Measurements from ENCODE around the gene GALNT14.

The GALNT14 gene

GRCh38 chr2:31086590-31086989 lies 51.6 kb downstream of the GALNT14 start:
- no peak for DNase-seq

- no peak for DNase-seq
Observed at GRCh38 chr2:31083234-31083993, 54.8 kb downstream of the GALNT14 start.

GRCh38 chr2:31082002-31082401 lies 56.2 kb downstream of the GALNT14 start:
- DNase-seq: no peak

GRCh38 chr2:31081492-31081891 lies 56.7 kb downstream of the GALNT14 start:
- DNase-seq: no peak

- no peak for DNase-seq
Observed at GRCh38 chr2:31080361-31080760, 57.9 kb downstream of the GALNT14 start.

GRCh38 chr2:31079665-31080064 lies 58.6 kb downstream of the GALNT14 start:
- DNase-seq: no peak

GRCh38 chr2:31078579-31079105 lies 59.6 kb downstream of the GALNT14 start:
- DNase-seq: no peak

GRCh38 chr2:31078011-31078410 lies 60.2 kb downstream of the GALNT14 start:
- no peak for DNase-seq

GRCh38 chr2:31075941-31076590 lies 62.2 kb downstream of the GALNT14 start:
- no peak for DNase-seq

- no peak for DNase-seq
Observed at GRCh38 chr2:31075431-31075830, 62.8 kb downstream of the GALNT14 start.

- no peak for DNase-seq
Observed at GRCh38 chr2:31071741-31072140, 66.5 kb downstream of the GALNT14 start.

GRCh38 chr2:31070339-31071125 lies 67.7 kb downstream of the GALNT14 start:
- no peak for DNase-seq

GRCh38 chr2:31069643-31070325 lies 68.5 kb downstream of the GALNT14 start:
- no peak for DNase-seq

GRCh38 chr2:31067259-31067658 lies 71.0 kb downstream of the GALNT14 start:
- DNase-seq: no peak

GRCh38 chr2:31066551-31066950 lies 71.7 kb downstream of the GALNT14 start:
- no peak for DNase-seq

GRCh38 chr2:31066086-31066485 lies 72.2 kb downstream of the GALNT14 start:
- no peak for DNase-seq

GRCh38 chr2:31065356-31065755 lies 72.9 kb downstream of the GALNT14 start:
- DNase-seq: no peak

- DNase-seq: no peak
Observed at GRCh38 chr2:31060397-31060796, 77.8 kb downstream of the GALNT14 start.

GRCh38 chr2:31058096-31059035 lies 79.9 kb downstream of the GALNT14 start:
- DNase-seq: no peak

- DNase-seq: no peak
Observed at GRCh38 chr2:31057691-31058090, 80.5 kb downstream of the GALNT14 start.

- DNase-seq: no peak
Observed at GRCh38 chr2:31055938-31056337, 82.3 kb downstream of the GALNT14 start.

All from NCI-H1092 (cell line).